ENCODE results near the gene ATP8A2.
"Not testable (repeated sequence)": the region's sequence is repeated elsewhere in the genome, so short reads cannot be mapped to it uniquely, and the experiment has no call there.

ATP8A2 gene

GRCh38 chr13:25548991-25549390 lies 177.2 kb downstream of the ATP8A2 start:
- DNase-seq (ENCODE audit: low spot score): not testable (repeated sequence)

DNA sequence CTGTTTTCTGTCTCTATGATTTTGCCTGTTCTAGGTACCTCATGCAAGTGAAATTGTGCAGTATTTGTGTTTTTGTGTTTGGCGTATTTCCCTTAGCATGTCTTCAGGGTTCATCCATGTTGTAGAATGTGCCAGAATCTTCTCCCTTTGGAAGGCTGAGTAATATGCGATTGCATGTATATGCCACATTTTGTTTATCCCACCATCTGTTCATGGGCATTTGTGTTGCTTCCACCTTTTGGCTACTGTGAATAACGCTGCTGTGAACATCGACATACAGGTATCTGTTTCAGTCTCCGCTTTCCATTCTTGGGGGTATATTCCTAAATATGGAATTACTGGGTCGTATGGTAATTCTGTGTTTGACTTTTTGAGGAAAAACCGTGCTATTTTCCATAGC lies 190.0 kb downstream of the ATP8A2 start:
- no peak for DNase-seq (ENCODE audit: low spot score)

- no peak for DNase-seq (ENCODE audit: low spot score)
Measured at GRCh38 chr13:25570185-25570584, 198.4 kb downstream of the ATP8A2 start.

GRCh38 chr13:25571237-25571636 lies 199.5 kb downstream of the ATP8A2 start:
- no peak for DNase-seq (ENCODE audit: low spot score)

- not testable (repeated sequence) for DNase-seq (ENCODE audit: low spot score)
Measured at GRCh38 chr13:25572171-25572570, 200.4 kb downstream of the ATP8A2 start.

DNA sequence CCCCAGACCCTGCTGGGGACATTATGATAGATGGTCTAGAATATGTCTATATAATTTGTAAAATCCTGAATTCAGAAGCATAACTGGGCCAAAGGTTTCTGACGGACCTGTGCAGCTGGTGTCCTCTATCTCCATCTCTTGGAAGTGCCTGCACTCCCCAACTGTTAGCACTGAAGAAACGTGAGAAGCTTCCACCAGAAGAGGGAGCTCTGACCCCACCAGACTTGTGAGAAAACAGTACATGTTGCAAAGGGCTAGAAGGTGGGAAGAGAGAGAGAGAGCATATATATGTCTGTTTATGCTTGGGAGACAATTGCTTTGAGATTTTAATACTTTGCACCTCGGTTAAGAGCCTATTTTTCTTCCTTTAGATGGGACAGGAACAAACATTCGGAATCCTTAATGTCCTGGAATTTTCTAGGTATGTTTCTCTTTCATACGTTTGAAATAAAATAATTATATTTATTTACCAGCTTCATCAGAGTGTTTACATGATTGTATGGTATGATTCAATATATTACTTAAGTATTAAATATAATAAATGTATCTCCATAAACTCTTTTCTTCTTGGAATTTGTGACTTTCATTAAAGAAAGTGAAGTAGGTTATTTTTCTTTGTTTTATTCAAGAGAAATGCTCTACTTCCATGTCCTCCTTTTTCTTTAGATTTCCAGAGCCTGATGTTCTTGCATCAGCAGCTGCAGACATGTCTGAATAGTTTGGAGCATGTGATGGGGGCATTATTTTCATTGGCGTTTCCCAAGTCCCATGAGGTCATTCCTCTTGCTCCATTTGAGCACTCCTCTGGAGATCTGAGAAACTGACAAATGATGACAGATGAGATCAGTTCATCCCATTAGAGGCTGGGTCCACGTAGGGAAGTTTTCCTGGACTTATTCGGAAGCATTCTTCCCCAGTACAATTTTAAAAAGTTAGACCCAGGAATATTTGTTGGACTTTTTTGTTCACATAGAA lies 202.9 kb downstream of the ATP8A2 start:
- DNase-seq (ENCODE audit: low spot score): peak; percentile 72

DNA sequence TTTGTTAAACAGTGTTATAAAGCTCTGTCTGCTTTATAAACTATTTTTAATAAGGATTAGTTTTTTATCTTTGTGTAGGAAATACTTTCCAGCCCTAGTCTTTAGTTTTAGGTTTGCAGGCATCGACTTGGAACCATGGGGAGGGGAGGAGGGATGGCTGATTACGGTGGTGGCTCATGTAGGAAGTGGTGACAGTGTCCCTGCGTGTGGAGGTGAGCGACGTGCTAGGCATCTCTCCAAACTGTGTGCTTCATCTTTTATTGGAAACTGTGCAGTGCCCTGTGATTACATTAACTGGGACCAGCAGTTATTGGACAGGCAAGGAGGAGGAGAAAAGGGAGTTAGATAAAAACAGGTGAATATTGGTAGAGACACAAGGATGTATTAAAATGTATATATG lies 203.8 kb downstream of the ATP8A2 start:
- no peak for DNase-seq (ENCODE audit: low spot score)

DNA sequence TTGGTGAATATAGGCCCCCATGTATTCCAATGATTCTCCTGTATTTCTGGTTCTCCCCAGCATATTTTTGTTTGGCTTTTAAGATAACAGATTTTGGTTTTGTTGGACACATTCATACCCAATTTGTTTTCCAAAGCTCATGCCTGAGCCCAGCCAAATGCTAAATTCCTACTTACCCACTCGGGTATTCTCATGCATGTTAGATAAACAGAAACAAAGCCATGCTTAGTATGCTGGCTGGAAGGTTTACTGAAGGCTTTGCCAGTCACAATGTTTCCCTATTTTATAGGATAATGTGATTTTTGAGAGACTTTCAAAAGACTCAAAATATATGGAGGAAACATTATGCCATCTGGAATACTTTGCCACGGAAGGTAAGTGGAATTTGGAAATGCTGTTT lies 206.8 kb downstream of the ATP8A2 start:
- DNase-seq (ENCODE audit: low spot score): no peak

GRCh38 chr13:25579221-25579620 lies 207.4 kb downstream of the ATP8A2 start:
- no peak for DNase-seq (ENCODE audit: low spot score)

DNA sequence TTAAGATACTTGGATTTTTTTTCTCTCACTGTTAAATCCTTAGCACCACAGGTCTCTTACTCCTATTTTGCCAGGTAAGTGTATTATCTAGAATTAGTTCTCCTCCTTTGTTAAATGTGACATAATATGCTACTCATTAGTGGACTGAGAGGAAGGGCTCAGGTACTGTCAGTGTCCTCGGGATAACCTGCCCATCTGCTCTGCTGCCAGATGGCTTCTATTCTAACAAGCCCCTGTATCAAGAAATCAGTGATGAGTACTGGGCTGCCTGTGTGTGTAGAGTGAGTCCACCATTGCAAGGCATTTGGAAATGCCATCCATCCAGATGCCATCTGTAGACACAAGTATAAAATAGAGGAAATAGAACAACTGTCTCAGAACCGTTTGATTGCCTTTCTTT lies 209.6 kb downstream of the ATP8A2 start:
- DNase-seq (ENCODE audit: low spot score): no peak

DNA sequence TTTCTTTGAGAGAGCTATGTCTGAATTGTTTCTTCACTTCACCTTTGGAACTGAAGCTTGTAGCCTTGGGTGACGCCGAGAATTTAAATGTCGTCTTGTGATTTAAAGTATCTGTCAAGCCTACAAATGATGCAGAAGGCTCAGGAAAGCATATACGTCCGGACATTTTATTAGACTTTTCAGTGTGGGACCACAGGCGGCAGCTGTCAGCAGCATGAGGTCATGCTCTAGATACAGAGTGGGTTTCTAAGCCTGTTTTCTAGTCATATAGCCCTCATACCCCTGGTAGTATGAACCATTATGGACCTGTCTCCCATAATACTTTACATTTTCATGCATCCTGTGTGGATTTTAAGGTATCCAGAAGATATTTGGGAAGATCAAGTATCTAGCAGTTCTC lies 212.3 kb downstream of the ATP8A2 start:
- no peak for DNase-seq (ENCODE audit: low spot score)

- no peak for DNase-seq (ENCODE audit: low spot score)
Measured at GRCh38 chr13:25585000-25585399, 213.2 kb downstream of the ATP8A2 start.

DNA sequence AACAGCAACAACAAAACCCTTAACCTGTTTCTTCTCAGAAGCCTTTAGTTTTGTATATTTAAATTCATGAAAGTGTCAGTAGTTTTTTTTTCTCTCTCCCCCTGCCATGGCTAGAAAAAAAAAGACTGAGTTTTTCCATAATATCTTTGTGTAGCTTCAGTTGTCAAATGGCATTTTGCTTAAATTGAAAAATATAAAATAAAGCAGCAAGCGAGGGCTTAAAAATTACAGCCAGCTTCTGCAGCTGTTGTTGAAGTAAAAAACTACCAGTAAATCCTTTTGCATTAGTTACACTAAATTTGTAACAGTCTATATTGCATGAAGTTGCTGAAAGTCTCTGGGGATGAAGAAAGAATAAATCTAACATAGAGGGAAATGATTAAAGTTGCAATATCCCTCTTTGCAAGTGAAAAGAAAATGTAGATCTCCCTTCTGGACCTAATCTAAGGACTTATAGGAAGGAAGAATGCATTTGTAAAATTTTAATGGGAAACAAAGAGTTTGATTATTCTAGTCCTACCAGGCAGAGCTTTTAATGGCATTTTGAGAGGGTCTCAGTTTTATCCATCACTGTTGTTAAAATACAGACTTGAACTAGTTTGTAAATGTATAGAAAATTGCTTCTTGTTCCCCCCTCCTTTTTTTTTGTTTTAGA lies 215.7 kb downstream of the ATP8A2 start:
- no peak for DNase-seq (ENCODE audit: low spot score)

DNA sequence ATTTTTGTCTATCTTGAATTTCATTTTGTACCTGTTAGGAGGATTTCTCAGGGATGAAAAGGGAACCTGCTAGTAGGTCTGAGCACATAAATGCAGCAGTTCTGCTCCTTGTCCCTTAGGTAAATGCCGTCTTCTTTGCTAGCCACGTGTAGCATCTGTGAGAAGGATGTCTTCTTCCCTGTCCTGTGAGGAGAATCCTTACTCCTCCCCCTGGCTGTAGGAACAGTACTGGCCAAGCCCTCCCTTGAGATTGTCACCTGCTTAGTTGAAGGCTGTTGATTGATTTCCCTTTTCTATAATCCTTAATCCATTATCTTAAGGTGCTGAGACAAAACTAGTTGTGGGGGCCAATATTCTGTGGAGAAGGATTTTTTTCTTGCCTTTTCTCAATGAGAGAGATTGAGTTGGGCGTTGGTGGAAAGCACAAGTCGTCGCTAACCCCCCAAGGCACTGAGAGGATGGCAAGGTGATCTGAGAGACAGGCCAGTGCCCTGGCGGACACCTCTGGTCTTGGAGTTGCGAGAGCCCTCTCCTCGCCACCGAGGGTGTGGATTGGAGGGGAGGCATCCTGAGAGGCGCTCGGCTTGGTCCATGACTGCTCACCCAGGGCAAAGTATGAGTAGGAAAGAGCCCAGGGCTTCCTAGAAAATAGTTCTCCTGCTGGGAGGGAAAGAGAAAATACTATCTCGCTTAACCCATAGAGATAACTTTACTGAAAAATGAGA lies 216.7 kb downstream of the ATP8A2 start:
- no peak for DNase-seq (ENCODE audit: low spot score)

GRCh38 chr13:25598421-25598820 lies 226.6 kb downstream of the ATP8A2 start:
- DNase-seq (ENCODE audit: low spot score): no peak

GRCh38 chr13:25602176-25602575 lies 230.4 kb downstream of the ATP8A2 start:
- no peak for DNase-seq (ENCODE audit: low spot score)

- no peak for DNase-seq (ENCODE audit: low spot score)
Measured at GRCh38 chr13:25604106-25604505, 232.3 kb downstream of the ATP8A2 start.

DNA sequence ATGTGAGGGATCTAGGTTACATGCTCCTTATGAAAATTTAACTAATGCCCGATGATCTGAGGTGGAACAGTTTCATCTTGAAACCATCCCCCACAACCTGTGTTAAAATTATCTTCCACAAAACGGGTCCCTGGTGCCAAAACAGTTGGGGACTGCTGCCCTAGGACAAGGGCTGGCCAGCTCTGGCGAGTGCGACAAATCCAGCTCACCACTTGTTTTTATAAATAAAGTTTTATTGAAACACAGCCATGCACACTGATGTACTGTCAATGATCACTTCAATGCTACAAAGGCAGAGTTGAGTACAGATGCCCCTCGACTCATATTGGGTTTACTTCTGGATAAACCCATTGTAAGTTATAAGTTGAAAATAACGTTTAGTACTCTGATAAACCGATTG lies 235.3 kb downstream of the ATP8A2 start:
- no peak for DNase-seq (ENCODE audit: low spot score)

GRCh38 chr13:25608181-25608580 lies 236.4 kb downstream of the ATP8A2 start:
- no peak for DNase-seq (ENCODE audit: low spot score)

DNA sequence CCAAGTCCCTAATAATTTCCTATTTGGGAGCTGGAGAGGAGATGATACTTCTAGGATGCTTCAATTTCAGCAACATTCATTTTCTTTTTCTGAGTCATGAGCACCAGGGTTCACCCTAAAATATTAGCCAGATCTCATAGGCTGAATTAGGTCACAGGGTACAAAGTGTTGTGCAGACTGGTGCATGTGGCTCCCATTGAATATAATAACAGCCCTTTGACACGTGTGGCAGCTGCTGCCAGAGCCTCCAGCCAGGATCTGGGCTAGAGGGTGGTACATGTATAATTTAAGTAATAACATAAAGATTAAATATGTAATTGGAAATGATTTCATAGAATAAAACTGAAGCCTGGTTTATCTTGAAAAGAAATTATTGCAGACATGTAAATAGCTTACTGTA lies 244.9 kb downstream of the ATP8A2 start:
- no peak for DNase-seq (ENCODE audit: low spot score)

GRCh38 chr13:25619897-25620296 lies 248.1 kb downstream of the ATP8A2 start:
- no peak for DNase-seq (ENCODE audit: low spot score)

GRCh38 chr13:25625414-25625813 lies 253.6 kb downstream of the ATP8A2 start:
- DNase-seq (ENCODE audit: low spot score): no peak
